Gastrocnemius medialis (tissue), 4 donors: ENCODE results near the gene TRIM24.

Experiments
- POLR2A ChIP-seq, 2 donors: fragments of 450-650 bp; IDR thresholded peaks; one replicate each; pipeline ENCODE4 v1.6.1; 2017; ENCODE audit warnings: antibody characterized with exemption in 2 of 2, mild to moderate bottlenecking in 2 of 2, moderate library complexity in 2 of 2
- TF ChIP-seq, protein P1 (sequence below), 5 experiments: fragments of 450-650 bp in 3 of 5; fragments of 200-600 bp in 2 of 5; sonication (generic) in 2 of 5; IDR thresholded peaks in 4 of 5; conservative IDR thresholded peaks in 1 of 5; 1 replicate in 4 of 5; 2 replicates in 1 of 5; pipeline ENCODE4 v1.5.1; 2016 to 2019; ENCODE audit warnings: antibody characterized with exemption in 5 of 5, mild to moderate bottlenecking in 3 of 5, moderate library complexity in 3 of 5

DNA sequence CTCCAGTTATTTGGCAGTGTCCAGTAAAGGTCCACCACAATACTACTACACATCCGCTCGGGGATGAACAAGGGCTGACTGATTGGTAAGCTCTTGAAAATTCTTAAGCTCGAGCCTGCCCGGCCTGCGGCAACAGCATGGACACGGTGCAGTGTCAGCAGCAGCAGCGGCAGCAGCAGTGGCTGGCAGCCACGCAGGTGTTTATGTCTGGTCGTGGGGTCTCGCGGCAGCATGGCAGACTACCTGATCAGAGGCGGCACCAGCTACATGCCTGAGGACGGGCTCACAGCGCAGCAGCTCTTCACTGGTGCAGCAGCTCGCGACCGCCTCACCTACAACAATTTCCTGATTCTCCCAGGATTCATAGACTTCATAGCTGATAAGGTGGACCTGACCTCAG is 19.6 kb upstream of the TRIM24 start:
- TF ChIP-seq POLR2A (IDR thresholded peaks at IDR 0.05), result no peak
- TF ChIP-seq, protein P1, sequence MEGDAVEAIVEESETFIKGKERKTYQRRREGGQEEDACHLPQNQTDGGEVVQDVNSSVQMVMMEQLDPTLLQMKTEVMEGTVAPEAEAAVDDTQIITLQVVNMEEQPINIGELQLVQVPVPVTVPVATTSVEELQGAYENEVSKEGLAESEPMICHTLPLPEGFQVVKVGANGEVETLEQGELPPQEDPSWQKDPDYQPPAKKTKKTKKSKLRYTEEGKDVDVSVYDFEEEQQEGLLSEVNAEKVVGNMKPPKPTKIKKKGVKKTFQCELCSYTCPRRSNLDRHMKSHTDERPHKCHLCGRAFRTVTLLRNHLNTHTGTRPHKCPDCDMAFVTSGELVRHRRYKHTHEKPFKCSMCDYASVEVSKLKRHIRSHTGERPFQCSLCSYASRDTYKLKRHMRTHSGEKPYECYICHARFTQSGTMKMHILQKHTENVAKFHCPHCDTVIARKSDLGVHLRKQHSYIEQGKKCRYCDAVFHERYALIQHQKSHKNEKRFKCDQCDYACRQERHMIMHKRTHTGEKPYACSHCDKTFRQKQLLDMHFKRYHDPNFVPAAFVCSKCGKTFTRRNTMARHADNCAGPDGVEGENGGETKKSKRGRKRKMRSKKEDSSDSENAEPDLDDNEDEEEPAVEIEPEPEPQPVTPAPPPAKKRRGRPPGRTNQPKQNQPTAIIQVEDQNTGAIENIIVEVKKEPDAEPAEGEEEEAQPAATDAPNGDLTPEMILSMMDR (IDR thresholded peaks at IDR 0.05 in 4 of 5, conservative IDR thresholded peaks at IDR 0.05 in 1 of 5), result no peak
